ENCODE measurements around the gene TTC29.
"Not testable (repeated sequence)": the region's sequence is repeated elsewhere in the genome, so short reads cannot be mapped to it uniquely, and the experiment has no call there.

TTC29 gene

DNA sequence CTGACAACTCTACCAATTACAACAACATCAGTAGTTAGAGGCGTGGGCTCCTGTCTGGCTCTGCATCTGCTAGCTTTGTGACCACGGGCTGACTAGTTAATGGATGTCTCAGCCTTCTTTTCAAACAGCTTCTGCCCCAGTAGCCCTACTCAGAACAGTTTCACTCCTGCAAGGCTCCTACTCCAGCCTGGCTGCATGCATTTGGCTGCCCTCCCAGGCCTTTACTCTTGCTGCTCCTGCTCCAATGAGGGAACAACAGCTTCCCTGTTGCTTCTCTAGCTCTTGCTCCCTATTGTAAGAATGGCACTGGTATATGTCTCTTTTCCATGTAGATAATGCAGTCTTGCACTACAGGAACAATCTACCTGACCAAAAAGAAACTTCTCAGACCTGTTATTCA, 93.3 kb downstream of the TTC29 start:
- DNase-seq: no peak

DNA sequence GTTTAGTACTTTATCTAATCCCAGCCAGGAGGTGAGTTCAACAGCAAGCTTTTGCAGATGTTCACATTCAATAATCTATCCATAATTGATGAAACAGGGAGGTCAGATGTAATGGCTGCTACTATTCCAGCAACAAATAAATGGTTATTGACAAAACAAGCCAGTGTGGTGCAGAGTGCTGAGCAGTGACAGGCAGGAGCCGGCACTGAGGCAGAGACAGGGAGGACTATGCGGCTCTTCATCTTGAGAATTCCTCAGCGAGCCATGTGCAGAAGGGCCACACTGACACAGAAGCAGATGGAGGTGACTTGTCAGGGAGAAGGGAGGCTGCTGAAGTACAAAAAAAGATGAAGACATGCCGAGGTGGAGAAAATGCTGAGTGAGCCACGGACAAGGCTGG, 98.3 kb downstream of the TTC29 start:
- no peak for DNase-seq

DNA sequence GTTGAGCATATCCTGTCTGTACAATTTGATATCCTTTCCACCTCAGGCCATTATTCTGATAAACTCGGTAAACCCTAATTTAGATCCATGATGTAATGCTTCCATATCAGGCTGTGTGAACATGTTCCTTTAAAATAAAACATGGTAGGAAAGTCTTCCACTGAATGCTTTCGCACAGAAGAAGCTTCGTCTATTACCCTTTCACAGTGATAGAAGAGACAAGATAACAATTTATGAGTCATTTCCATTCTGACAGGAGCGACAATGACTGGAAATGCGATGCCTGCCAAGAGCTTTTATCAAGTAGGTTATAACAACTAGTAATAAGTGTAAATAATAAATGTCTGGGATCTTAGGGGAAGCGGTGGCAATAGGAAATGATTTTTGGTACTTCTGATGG, 98.8 kb downstream of the TTC29 start:
- no peak for DNase-seq

DNA sequence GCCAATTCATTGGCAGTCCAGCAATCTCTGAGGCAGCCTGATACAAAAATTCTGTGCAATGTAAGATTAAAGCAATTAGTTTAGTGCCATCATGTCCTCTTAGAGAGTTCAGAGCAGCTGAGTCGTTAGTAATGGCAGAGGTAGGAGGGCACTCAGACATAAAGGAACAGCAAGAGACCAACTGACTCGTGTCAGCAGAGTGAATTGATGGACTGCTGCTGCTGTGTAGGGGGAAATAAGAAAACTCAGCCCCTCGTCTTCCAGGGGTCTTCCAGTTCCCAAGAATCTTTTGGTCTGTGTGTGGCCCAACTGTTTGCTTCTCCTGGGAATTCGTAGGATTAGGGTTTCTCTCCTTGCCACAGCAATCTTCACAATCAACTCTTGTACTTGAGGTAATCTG, 100.9 kb downstream of the TTC29 start:
- no peak for DNase-seq

DNA sequence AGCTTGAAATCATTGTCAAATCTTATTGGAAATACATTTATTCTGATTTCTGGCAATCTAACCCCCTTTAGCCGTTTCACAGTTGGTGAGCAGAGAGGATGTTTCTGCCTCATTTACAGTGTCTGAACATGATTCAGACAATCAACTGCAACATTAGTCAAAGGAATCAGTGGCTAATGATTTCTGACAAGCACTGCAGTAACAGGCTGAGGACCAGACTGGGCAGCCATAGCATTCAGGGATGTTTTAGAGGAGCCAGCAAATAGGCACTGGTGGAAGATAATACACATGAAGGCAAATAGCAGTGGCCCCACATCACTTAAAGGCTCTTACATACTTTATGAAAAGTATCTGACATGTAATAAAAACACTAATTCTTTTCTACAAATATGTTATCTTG, 102.8 kb downstream of the TTC29 start:
- DNase-seq: no peak

DNA sequence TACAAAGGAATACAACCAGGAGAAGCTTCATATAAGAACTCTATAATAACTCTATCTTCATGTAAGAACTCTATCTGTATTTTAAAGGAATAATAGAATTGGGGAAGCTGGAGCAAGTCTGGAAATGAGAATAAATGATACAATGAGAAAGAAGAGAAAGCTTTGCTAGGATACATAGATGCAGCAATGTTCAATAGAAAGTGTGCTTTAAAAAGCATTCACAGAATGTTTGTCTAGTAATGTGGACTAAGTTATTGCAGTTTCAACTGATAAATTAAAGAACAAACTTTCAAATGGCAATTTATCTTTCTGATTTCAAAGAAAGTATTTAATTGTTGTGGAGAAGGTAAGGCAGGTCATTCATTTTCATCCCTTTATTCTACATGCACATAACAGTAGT, 104.9 kb downstream of the TTC29 start:
- no peak for DNase-seq

DNA sequence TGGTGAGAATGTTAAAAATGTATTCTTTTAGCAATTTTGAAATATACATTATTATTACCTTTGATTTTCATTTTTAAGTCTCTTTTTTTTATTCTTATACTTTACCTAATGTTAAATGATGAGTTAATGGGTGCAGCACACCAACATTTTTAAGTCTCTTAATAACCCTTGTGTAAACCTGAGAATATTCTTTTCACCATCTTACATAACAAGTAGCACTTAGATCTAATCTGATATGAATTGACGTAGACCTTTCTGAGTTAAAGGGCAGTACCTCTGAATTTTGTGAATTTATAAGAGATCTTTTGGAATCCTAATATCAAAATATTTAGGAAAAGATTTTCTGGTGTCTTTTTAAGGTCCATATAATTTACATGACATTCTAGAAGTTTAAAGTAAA, 110.6 kb downstream of the TTC29 start:
- no peak for DNase-seq

DNA sequence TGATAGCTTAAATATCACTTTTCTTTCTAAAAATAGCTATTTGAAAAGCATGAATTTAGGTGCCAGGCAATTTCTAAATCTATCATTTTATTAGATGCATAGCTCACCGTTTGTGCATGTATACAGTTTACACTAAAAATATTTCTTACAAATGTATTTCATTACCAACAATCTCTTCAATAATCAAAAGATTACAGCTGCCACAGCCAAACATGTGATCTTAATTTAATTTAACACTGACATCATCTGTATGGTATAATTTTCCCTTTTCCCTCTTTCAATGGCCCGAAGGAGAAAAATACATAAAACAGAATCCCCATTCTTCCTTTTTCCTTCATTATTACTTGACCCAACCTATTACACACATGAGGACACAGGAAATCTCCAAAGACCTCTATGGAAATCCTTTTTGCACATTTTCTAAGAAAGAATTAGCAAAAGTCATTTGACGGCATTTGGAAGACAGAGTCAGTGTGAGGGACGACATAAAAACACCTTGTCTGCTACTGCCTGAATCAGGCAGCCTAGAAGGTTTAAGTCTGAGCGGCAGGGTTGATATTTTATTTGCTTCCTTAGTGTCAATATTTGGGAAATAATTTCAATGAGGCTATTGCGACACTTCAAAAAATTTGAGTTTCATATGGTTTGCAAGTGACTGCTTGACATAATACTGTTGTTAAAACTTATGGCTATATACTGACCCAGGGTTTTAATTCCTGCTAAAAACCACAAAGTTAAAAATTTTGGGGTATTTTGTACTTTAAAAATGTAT, 111.2 kb downstream of the TTC29 start:
- no peak for DNase-seq

DNA sequence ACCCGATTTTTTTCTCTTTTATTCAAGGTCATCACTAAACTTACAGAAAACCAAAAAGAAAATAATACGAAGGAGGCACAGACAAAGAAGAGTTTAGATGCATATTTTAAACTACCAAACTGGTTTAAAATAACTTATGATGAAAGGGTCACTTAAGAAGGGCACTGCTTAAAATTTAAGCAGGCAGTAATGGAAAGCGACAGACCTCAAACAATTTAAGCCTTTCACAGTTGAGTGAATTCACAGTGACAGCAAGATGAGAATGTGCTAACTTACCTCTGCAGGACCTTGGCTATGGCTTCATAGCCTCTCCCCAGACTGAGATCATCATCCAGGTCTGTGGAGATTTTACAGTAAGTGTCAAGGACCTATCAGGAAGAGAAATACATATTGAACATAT, 112.1 kb downstream of the TTC29 start:
- no peak for DNase-seq

DNA sequence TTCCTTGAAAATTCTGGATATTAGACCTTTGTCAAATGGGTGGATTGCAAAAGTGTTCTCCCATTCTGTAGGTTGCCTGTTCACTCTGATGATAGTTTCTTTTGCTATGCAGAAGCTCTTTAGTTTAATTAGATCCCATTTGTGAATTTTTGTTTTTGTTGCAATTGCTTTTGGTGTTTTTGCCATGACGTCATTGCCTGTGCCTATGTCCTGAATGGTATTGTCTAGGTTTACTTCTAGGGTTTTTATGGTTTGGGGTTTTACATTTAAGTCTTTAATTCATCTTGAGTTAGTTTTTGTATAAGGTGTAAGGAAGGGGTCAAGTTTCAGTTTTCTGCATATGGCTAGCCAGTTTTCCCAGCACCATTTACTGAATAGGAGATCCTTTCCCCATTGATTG, 122.7 kb downstream of the TTC29 start:
- not testable (repeated sequence) for DNase-seq

DNA sequence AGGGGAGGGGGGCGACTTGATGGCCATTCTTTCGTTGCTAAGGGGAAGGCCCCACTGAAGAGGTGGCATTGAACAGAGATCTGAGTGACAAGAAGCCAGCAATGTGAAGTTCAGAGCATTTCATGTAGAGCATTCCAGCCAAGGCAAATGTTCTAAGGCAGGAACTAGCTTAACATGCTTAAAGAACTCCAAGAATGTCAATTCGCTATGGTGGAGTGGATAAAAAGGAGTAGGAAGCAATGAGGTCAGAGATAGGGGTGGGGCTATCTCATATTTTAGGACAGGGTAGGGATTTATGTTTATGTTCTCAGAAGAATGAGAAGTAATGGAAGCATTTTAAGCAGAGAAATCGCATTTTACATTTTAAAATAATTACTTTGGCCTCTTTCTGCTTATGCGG, 130.9 kb downstream of the TTC29 start:
- DNase-seq: no peak

DNA sequence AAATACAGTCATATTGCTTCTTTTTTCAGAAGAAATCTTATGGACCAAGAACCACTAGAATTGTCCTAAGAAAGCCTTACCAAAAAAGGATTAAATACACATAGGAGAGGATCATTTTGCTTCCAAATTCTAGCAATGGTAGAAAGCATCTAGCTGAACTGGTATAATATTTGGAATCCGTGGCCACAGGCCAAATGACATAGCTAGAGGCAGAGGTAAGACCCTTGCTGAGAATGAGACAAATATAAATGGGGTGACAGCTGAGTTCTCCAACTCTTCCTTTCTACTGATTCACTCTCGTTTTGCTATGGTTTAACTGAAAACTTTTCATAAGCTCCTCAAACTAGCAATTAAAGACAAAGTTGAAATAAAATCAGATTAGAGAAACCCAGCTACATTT, 150.0 kb downstream of the TTC29 start:
- DNase-seq: no peak

DNA sequence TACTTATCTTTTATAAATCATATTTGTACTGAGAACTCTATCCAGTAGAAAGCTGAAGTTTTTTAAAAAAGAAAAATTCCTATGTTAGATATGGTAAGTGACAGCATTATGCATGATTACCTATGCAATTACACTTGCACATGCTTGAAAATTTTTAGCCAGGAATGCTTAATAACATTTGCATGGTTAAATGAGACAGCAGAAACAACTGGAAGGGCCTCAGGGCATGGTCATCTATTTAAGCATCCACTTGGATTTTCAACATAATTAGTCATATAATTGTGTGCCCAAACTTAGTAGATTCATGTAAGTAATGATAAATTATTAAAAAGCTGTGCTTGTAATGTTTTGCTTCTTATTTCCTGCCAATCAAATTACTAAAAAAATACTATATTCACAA, 151.9 kb downstream of the TTC29 start:
- no peak for DNase-seq

DNA sequence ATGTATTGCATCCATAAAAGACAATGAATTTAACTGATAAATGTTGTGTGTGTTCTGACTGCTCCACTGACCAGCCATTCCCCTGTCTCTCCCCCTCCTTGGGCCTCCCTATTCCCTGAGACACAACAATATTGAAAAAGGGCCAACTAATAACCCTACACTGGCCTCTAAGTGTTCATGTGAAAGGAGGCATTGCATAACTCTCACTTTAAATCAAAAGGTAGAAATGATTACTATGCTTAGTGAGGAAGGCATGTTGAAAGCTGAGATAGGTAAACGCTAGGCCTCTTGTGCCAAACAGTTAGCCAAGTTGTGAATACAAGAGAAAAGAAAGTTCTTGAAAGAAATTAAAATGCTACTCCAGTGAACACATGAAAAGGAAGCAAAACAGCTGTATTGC, 154.2 kb downstream of the TTC29 start:
- DNase-seq: no peak

DNA sequence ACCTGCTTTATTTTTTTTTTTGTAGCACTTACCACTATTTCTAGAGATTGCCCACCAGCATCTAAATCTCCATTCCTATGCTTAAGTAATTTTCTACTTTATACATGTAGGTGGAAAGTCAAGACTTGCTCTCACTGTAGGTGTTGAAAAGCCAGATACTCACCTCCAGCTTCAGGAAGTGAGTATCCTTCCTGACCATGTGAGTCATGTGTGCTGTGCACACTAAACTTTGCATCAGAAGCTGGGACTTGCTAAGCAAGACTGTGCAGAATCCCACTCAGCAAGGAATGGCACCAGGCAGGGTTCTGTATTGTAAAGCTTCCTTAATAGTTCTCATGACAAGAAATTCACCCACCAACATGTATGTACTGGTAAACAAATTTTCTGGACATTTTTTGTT, 155.1 kb downstream of the TTC29 start:
- no peak for DNase-seq

DNA sequence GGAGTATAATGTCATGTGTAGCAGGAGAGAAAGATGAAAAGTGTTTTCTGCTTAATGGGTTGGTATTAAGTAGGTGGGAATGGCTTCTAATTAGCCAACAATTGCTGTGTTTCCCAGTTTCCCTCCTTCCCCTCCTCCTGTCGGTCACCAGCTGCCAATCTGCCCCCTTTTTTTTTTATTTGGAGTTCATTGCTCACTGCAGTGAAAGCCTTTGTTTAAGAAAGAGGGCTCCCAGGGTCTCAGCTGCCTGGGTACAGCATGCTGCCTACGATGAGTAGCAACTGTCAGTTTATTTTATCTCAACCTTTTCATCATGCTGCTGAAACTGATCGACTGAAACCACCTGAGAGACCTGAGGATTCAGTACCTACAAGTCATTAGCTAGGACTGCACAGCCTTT, 157.9 kb downstream of the TTC29 start:
- DNase-seq: no peak

DNA sequence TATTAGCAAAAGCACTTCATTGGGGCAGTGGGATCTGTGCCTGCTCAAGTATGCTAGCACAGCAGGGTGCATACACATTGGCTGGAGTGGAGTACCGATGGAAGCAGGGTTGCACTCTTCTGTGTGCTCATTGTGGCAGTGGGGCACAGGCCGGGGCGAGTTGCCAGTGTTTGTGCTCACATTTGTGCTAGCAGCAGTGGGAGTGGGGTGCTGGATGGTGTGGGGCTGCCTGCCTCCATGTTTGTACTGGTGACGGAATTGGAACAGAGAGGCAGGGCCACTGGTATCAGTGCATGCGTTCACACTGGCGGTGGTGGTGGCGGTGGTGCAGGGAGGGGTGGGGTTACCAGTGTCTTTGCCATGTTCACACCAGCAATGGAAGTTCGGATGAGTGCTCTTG, 169.0 kb downstream of the TTC29 start:
- no peak for DNase-seq

DNA sequence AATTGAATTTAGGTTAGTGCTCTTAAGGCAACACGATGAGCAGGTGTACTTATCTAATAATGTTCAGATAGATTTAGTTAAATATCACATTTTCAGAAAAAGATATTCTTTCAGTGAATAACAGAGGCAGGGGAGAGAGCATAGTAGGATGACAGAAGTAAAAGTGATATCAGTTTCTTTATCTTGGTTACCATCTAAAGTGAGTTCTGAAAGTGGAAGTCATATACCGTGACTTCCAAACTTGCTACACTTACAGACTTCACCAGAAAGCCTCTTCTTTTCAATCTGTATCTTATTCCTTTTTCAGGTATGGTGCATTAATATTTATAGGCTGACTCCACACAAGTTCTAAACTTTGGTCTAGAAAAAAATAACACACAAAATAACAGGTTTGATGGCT, 182.1 kb downstream of the TTC29 start:
- no peak for DNase-seq

DNA sequence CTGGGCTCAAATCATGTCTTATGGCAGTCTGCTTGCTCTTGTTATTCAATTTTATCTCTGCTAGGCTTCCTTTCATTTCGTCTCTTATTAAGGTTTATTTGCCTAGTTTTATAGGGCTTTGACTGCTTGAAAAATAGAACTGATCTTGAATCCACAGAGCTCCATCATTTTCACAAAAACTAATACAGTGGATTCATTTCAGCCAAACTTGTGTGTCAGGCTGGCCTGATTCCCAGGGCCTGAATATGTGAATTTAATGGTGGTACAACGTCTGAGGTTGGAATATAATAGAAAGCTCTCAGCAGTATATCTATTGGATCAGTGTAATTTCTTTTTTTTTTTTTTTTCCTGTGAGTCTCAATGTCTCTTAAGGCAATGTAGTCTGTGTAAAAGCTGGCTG, 183.6 kb downstream of the TTC29 start:
- no peak for DNase-seq

DNA sequence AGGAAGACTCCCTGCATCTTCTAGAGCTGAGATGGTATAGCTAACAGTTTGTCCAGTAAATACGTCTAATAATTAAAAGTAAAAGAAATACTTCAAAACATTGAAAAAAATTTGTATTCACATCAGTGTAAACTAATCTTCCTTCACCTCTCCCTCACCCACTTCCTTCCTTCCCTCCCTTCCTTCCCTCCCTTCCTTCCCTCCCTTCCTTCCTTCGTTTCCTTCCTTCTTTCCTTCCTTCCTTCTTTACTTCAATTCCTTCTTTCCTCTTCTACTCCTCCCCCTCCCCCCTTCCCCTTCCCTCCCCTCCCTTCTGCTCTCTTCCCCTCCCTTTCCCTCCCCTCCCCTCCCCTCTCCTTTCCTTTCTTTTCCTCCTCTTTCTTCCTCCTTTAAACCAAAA, 203.2 kb downstream of the TTC29 start:
- no peak for DNase-seq

DNA sequence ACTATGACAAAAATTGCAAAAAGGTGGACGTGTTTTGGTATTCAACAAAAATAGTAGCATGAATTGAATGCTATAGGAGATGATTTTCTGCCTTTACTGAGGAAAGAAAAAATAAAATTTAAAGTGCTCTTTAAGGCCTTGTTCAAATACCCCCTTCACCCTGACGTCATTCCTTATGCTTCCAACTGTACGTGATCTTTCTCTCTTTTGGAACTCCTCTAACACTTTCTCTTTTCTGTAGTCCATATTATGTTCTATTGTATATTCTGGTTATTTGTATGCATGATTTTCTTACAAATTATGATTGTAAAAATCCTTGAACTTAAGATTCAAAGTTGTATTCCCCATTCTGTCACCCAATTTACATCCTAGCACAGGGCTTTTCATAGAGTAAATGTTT, 206.5 kb downstream of the TTC29 start:
- no peak for DNase-seq

DNA sequence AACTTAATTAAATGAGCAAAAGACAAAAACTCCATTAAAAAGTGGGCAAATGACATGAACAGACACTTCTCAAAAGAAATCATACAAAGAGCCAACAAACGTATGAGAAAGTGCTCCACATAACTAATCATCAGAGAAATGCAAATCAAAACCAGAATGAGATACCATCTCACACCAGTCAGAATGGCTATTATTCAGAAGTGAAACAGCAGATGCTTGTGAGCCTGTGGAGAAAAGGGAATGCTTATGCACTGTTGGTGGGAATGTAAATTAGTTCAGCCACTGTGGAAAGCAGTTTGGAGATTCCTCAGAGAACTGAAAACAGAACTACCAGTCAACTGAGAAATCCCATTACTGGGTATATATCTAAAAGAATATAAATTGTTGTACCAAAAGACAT, 222.1 kb downstream of the TTC29 start:
- not testable (repeated sequence) for DNase-seq

DNA sequence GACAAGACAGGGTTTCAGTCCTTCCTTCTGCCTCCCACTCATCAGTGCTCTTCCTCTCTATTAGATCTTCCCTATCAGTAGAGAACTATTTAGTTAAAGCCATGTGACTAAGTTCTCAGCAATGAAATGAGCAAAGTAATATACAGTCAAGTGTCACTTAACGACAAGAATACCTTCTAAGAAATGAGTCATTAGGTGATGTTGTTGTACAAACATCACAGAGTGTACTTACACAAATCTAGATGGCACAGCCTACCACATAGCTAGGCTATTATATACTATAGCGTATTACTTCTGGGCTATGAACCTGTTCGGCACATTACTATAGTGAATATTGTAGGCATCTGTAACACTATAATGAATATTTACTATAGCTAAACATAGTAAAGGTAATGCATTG, 235.7 kb downstream of the TTC29 start:
- no peak for DNase-seq

DNA sequence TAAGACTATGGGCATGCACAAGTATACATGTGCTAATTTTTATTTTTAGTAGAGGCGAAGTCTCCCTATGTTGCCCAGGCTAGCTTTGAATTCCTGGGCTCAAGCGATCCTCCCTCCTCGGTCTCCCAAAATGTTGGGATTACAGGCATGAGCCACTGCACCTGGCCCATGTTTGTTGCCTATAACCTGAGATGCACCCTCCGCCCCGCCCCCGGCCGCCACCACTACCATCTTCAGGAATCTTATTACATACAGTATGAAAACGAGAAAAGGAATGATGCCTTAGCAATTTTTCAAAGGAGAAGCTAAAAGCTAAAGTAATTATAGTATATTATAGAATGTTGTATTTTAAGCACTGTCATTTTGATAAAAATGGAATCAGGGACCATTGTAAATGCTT, 245.8 kb downstream of the TTC29 start:
- no peak for DNase-seq

DNA sequence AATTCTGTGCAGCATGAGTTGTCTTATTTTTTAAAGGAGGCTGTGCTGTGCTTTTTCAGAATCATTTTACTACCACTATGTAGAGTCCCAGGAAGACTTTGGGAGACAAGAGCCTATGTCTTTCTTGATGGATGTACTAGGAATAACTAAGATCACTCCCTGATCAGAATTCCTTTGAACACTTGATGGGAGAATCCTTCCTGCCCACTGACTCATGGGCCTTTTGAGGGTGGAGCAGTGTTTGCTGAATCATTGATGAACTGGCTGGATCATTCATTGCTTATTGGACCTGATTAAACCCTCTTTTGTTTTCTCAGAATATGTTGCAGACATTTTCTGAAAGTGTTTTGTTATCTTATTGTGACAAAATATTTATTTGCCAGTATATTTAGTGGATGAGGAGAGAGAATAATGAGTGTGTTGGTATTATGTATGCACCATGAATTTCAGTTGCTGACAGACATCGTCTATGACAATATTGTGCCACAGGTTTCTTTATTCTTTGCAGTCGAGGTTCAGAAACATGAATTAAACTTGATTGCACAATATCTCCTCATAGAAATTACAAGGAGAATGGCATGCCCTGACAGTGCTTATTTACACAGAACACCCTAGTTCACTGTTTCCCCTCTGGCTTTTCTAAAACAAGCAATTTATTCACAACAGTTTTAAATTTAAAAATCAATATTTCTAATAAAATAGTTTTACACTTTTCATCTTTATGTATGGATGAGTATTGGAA, 270.7 kb downstream of the TTC29 start:
- no peak for DNase-seq

All from activated CD4-positive, alpha-beta T cell treated with anti-CD3 and anti-CD28 coated beads, Interleukin-10, Interleukin-2, amounts not matched to agents 100 ng/mL and 50 ng/mL, durations not matched to agents 16 hours and 8 hours (primary cell).